Endodermal cell (in vitro differentiated cells): ENCODE data around the gene FOXP3. TPM values are rescaled to one million over a fixed set of nuclear protein-coding genes. Genes with fewer than 3 reads are reported as not detected.

ENCODE experiments used
- DNase-seq: peaks from one replicate; pipeline ENCODE4 v3.0.0-alpha.2; 2017
- H3K27ac ChIP-seq: 2 replicates; pipeline ENCODE4 v1.5.1; 2013; ENCODE audit warnings: mild to moderate bottlenecking, low read depth, low read length, moderate library complexity
- H3K27me3 ChIP-seq: 2 replicates; pipeline ENCODE4 v1.6.1; 2013; ENCODE audit warnings: mild to moderate bottlenecking, low read length, moderate library complexity; ENCODE audit not compliant: insufficient read depth, control insufficient read depth, poor library complexity, severe bottlenecking
- H3K36me3 ChIP-seq: 2 replicates; pipeline ENCODE4 v1.7.0; 2013; ENCODE audit warnings: mild to moderate bottlenecking, low read length, moderate library complexity; ENCODE audit not compliant: control insufficient read depth, insufficient read depth
- H3K4me1 ChIP-seq: one replicate; pipeline ENCODE4 v1.7.0; 2013; ENCODE audit warnings: low read length; ENCODE audit not compliant: control insufficient read depth, insufficient read depth
- H3K4me3 ChIP-seq: 2 replicates; pipeline ENCODE4 v1.5.1; 2013; ENCODE audit warnings: mild to moderate bottlenecking, low read length, moderate library complexity
- H3K9ac ChIP-seq: 2 replicates; pipeline ENCODE4 v1.6.1; 2013; ENCODE audit warnings: mild to moderate bottlenecking, low read length, moderate library complexity; ENCODE audit not compliant: poor library complexity, severe bottlenecking; ENCODE audit errors: extremely low read depth
- H3K9me3 ChIP-seq: 2 replicates; pipeline ENCODE4 v1.6.1; 2013; ENCODE audit warnings: mild to moderate bottlenecking, low read length, moderate library complexity; ENCODE audit not compliant: control insufficient read depth
- H3K27ac Mint-ChIP-seq: 2 replicates; pipeline ENCODE4 v1.8.0; 2020; ENCODE audit warnings: mixed read lengths
- H3K27me3 Mint-ChIP-seq: 2 replicates; pipeline ENCODE4 v1.8.0; 2021; ENCODE audit warnings: mild to moderate bottlenecking, mixed read lengths; ENCODE audit not compliant: insufficient read depth
- H3K36me3 Mint-ChIP-seq: 2 replicates; pipeline ENCODE4 v1.8.0; 2020; ENCODE audit warnings: low read depth, mixed read lengths
- H3K4me1 Mint-ChIP-seq: 2 replicates; pipeline ENCODE4 v1.8.0; 2020; ENCODE audit warnings: mixed read lengths
- H3K4me3 Mint-ChIP-seq: 2 replicates; pipeline ENCODE4 v1.8.0; 2020; ENCODE audit warnings: mild to moderate bottlenecking, moderate library complexity, mixed read lengths
- H3K9me3 Mint-ChIP-seq: 2 replicates; pipeline ENCODE4 v1.8.0; 2020; ENCODE audit warnings: mild to moderate bottlenecking, mixed read lengths
- WGBS, 2 experiments: methylation state at CpG; one replicate each; pipeline versions ENCODE4 v1.1.5 to v1.1.7; 2013; ENCODE audit warnings: missing lambda C conversion rate in 2 of 2, mixed read lengths in 1 of 2; ENCODE audit not compliant: insufficient coverage in 1 of 2, insufficient read length in 1 of 2; 5-methylcytosine and 5-hydroxymethylcytosine counted together
- total RNA-seq, 2 donors: library from RNA; stranded (reverse); fragmentation: NEBNext Ultra II Directional in 1 of 2; extraction: Animal tissue kit (Norgen Biotek cat#: 25700) in 1 of 2; gene quantifications; 2 replicates in 1 of 2; 3 replicates in 1 of 2; pipeline ENCODE4 v1.2.1, GENCODE V29; 2021
- TF ChIP-seq, protein P1 (sequence below): fragments of 200-600 bp; sonication (generic); conservative IDR thresholded peaks from 2 replicates; pipeline ENCODE4 v1.5.0; 2021; ENCODE audit warnings: antibody characterized with exemption, mild to moderate bottlenecking

FOXP3 gene
- total RNA-seq, 2 donors from 2014 or later, result 0.53 to 0.77 TPM

DNA sequence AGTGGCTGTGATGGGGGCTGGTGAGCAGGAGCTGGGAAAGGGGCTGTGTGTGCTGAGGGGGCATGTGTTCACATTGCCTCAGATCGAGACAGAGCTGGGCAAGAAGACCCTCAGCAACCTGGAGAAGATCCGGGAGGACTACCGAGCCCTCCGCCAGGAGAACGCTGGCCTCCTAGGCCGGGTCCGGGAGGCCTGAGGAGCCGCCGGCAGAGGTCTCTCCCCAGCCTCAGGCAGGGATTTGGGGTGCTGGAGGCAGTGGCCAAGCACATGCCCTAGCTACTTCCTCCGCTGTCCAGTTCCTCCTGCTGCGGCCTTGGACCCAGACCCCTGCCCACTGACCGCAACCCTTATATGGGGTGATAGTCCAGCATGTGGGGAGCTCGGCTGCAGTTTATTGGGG, 14.4 kb downstream of the FOXP3 start:
- WGBS, 2 experiments, result 97% methylated on average over 13 of the region's 13 CpGs; no CpG with 5 or more reads in 1 of the 2 experiments
- peaks cover 7% of the 10 kb centered on the region for H3K36me3 Mint-ChIP-seq
- Histone ChIP-seq H3K36me3 (peaks cover 3% of the 10 kb centered on the region), H3K27me3 (no peaks in the 10 kb centered on the region), H3K9me3 (no peaks in the 10 kb centered on the region), H3K4me3 (no peak overlapping the region), H3K4me1 (no peaks in the 10 kb centered on the region), H3K27ac (no peak overlapping the region), H3K9ac (no peak overlapping the region)
- no peak overlapping the region for H3K27ac Mint-ChIP-seq
- no peak for DNase-seq
- TF ChIP-seq, protein P1, sequence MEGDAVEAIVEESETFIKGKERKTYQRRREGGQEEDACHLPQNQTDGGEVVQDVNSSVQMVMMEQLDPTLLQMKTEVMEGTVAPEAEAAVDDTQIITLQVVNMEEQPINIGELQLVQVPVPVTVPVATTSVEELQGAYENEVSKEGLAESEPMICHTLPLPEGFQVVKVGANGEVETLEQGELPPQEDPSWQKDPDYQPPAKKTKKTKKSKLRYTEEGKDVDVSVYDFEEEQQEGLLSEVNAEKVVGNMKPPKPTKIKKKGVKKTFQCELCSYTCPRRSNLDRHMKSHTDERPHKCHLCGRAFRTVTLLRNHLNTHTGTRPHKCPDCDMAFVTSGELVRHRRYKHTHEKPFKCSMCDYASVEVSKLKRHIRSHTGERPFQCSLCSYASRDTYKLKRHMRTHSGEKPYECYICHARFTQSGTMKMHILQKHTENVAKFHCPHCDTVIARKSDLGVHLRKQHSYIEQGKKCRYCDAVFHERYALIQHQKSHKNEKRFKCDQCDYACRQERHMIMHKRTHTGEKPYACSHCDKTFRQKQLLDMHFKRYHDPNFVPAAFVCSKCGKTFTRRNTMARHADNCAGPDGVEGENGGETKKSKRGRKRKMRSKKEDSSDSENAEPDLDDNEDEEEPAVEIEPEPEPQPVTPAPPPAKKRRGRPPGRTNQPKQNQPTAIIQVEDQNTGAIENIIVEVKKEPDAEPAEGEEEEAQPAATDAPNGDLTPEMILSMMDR, result no peak
- peaks cover 68% of the 10 kb centered on the region for H3K9me3 Mint-ChIP-seq
- H3K4me1 Mint-ChIP-seq, result no peaks in the 10 kb centered on the region
- H3K4me3 Mint-ChIP-seq, result no peak overlapping the region
- H3K27me3 Mint-ChIP-seq, result no peaks in the 10 kb centered on the region

DNA sequence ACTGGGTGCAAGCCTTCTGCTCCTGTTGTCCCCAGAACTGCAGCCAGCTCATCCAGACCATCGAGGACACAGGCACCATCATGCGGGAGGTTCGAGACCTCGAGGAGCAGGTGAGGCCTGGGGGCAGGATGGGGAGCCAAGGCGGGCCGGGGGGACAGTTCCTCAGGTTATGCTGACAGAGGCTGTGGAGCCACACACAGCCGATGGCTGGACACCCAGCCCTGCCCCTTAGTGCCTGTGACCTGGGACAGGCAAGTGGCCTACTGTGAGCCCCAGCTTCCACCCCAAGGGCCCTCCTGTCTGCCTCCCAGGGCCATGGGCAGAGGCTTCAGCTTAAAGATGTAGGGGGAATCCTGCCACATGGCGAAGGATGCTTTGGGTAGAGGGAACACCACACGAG, 14.9 kb downstream of the FOXP3 start:
- Mint-ChIP-seq H3K9me3 (peaks cover 68% of the 10 kb centered on the region), H3K4me1 (no peaks in the 10 kb centered on the region), H3K27ac (no peak overlapping the region), H3K36me3 (peaks cover 11% of the 10 kb centered on the region), H3K4me3 (no peak overlapping the region), H3K27me3 (no peaks in the 10 kb centered on the region)
- Histone ChIP-seq H3K36me3 (peaks cover 3% of the 10 kb centered on the region), H3K4me3 (no peak overlapping the region), H3K27ac (no peak overlapping the region), H3K4me1 (no peaks in the 10 kb centered on the region), H3K27me3 (no peaks in the 10 kb centered on the region), H3K9ac (no peak overlapping the region), H3K9me3 (no peaks in the 10 kb centered on the region)
- TF ChIP-seq, protein P1, result no peak
- WGBS, 2 experiments, result 94% methylated on average over 9 of the region's 9 CpGs; no CpG with 5 or more reads in 1 of the 2 experiments
- DNase-seq, result no peak

GRCh38 chrX:49249071-49249470, 15.4 kb downstream of the FOXP3 start:
- H3K27ac ChIP-seq, result no peak overlapping the region
- no peaks in the 10 kb centered on the region for H3K27me3 ChIP-seq
- H3K4me3 Mint-ChIP-seq, result no peak overlapping the region
- peaks cover 3% of the 10 kb centered on the region for H3K36me3 ChIP-seq
- H3K27me3 Mint-ChIP-seq, result no peaks in the 10 kb centered on the region
- no peaks in the 10 kb centered on the region for H3K9me3 ChIP-seq
- 92% methylated on average over 6 of the region's 6 CpGs; no CpG with 5 or more reads in 1 of the 2 experiments for WGBS, 2 experiments
- H3K4me3 ChIP-seq, result no peak overlapping the region
- H3K4me1 ChIP-seq, result no peaks in the 10 kb centered on the region
- TF ChIP-seq, protein P1, result no peak
- peaks cover 15% of the 10 kb centered on the region for H3K36me3 Mint-ChIP-seq
- no peak for DNase-seq
- H3K9ac ChIP-seq, result no peak overlapping the region
- no peak overlapping the region for H3K27ac Mint-ChIP-seq
- H3K4me1 Mint-ChIP-seq, result no peaks in the 10 kb centered on the region
- peaks cover 67% of the 10 kb centered on the region for H3K9me3 Mint-ChIP-seq
